ENCODE measurements around the gene FRMD8. TPM values are rescaled to one million over a fixed set of nuclear protein-coding genes. Genes with fewer than 3 reads are reported as not detected.

The FRMD8 gene
- total RNA-seq, 8 experiments from 2014 or later, result 3.1 to 28.2 (median 11.0) TPM

DNA sequence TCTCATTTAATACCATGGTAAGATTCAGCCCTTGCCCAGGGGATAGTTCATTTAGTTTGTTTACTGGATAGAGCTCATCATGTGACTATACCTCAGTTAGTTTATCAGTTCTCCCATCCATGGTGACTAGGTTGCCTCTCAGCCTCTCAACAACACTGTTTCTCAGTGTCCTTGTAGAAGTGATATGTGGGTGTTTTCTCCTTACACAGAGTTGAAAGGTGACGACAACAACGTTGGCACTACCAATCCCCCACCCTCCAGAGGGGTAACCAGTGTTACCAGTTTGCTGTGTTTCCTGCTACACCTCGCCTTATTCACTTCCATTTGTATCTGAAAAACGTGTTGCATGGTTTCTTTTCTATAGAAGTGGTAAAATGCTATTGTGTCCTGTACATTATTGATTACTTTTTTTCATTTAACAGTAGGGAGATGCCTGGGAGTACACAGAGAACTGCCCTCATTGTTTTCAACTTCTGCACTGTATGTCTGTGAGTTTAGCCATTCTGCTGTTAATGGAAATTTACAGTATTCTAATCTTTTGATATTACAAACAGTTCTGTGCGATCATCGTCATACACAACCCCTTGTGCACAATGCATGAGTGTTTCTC, 47.7 kb downstream of the FRMD8 start:
- no peak overlapping the region for H3K4me3 ChIP-seq
- in situ Hi-C loops (cut with MboI; ENCODE audit: low pct_unique_long_range_greater_than_20kb in 2 of 9, low sequenced_read_pairs in 9 of 9, unreplicated experiment in 9 of 9), result no loop called here
- WGBS, 10 experiments, result 50 to 100% (median 77%) methylated on average over 1 to 6 of the region's 6 CpGs
- no peak for ATAC-seq (replicated peaks in 6 of 8)
- H3K4me1 ChIP-seq (replicated peaks in 1 of 2), result peaks cover 7 to 9% of the 10 kb centered on the region in 2 donors
- no peak overlapping the region for H3K27ac ChIP-seq

- 63 to 100% (median 90%) methylated on average over 1 to 5 of the region's 5 CpGs; no CpG with 5 or more reads in 1 of the 10 experiments for WGBS, 10 experiments
- H3K4me3 ChIP-seq, result no peak overlapping the region
- peaks cover 4 to 5% of the 10 kb centered on the region in 2 donors for H3K4me1 ChIP-seq (replicated peaks in 1 of 2)
- no peak overlapping the region for H3K27ac ChIP-seq
- peak in 2 of 8 experiments; percentile 0 to 4 for ATAC-seq (replicated peaks in 6 of 8)
- in situ Hi-C loops (cut with MboI; ENCODE audit: low pct_unique_long_range_greater_than_20kb in 2 of 9, low sequenced_read_pairs in 9 of 9, unreplicated experiment in 9 of 9), result no loop called here
Observed at GRCh38 chr11:65434667-65435410, 48.4 kb downstream of the FRMD8 start.

GRCh38 chr11:65435411-65435931, 49.0 kb downstream of the FRMD8 start:
- Histone ChIP-seq H3K4me1 (replicated peaks in 1 of 2) (peaks cover 0 to 2% of the 10 kb centered on the region in 2 donors), H3K27ac (no peak overlapping the region), H3K4me3 (no peak overlapping the region)
- ATAC-seq (replicated peaks in 6 of 8), result peak in 4 of 8 experiments; percentile 0 to 9 (median 5)
- in situ Hi-C loops (cut with MboI; ENCODE audit: low pct_unique_long_range_greater_than_20kb in 2 of 9, low sequenced_read_pairs in 9 of 9, unreplicated experiment in 9 of 9), result no loop called here
- 69 to 100% (median 87%) methylated on average over 1 to 9 of the region's 9 CpGs for WGBS, 10 experiments

- Histone ChIP-seq H3K4me3 (no peak overlapping the region), H3K27ac (no peak overlapping the region), H3K4me1 (replicated peaks in 1 of 2) (peaks cover 0 to 2% of the 10 kb centered on the region in 2 donors)
- peak; percentile 0 to 28 (median 16) for ATAC-seq (replicated peaks in 6 of 8)
- 87 to 100% (median 94%) methylated on average over 2 to 4 of the region's 8 CpGs; no CpG with 5 or more reads in 5 of the 10 experiments for WGBS, 10 experiments
- in situ Hi-C loops (cut with MboI; ENCODE audit: low pct_unique_long_range_greater_than_20kb in 2 of 9, low sequenced_read_pairs in 9 of 9, unreplicated experiment in 9 of 9), result no loop called here
Observed at GRCh38 chr11:65435981-65436411, 49.6 kb downstream of the FRMD8 start.

DNA sequence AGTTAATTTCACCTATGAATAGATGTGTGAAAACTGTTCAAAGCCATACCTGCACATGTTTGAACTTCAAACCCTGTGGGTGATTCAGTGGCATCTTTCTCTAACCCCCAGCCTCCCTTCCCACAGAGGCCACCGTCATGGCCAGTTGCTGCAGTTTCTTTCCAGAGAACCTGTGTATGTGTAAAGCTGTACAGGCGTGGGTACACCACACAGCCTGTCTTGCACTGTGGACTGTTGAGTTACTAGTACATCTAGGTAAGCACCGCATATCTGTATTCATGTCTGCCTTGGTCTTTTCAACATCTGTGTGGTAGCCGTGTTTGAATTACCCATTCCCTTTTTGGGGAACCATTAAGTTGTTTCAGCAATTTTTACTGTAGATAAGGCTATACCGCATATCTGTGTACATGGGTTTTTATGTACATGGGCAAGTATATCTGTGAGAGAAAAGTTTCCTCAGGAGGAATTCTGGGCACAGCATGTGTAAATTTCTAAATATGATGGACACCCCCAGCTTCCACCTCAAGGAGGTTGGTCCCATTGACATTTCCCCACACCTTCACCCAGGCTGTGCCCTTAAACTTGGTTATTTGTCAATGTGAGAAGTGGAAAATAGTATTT, 50.1 kb downstream of the FRMD8 start:
- ATAC-seq (replicated peaks in 6 of 8), result peak; percentile 1 to 24 (median 12)
- in situ Hi-C loops (cut with MboI; ENCODE audit: low pct_unique_long_range_greater_than_20kb in 2 of 9, low sequenced_read_pairs in 9 of 9, unreplicated experiment in 9 of 9), result no loop called here
- Histone ChIP-seq H3K4me3 (no peak overlapping the region), H3K27ac (no peak overlapping the region), H3K4me1 (replicated peaks in 1 of 2) (peaks cover 0 to 2% of the 10 kb centered on the region in 2 donors)
- WGBS, 10 experiments, result 50 to 100% (median 91%) methylated on average over 1 to 4 of the region's 5 CpGs; no CpG with 5 or more reads in 4 of the 10 experiments

DNA sequence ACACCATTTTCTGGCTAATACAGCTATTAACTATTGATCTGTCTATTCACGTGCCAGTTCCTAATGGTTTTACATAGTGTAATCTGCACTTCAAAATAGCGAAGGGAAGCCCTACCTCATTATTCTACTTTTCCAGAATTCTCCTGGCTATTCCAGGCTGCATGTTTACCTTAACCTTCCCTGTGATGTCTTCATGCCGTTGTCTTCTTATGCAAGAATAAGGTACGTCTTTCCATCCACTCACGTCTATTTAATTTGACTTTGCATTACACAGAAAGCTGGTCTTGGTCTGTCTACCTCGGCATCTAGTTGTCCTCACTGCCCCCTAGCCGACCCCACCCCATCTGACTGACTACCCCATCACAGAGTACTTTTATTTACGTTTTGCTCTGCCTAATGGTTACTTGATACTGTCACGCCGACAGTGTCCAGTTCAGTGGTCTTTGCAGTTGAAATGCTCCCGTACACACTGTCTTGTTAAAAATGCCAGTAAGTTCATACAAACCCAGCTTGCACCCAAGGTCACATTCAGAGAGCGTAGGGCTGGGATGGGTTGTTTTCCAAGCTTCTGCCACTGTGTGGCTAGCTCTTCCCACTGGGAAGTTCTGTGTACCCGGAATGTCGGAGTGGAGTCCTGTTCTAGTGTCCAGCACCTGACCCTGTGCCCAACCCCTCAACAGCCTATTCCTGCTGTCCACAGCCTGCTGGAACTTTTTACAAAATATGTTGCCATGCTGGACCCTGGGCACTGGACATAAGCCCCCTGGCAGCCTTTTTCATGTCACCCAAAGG, 51.2 kb downstream of the FRMD8 start:
- WGBS, 10 experiments, result 47 to 100% (median 85%) methylated on average over 1 to 12 of the region's 14 CpGs; no CpG with 5 or more reads in 1 of the 10 experiments
- Histone ChIP-seq H3K4me1 (replicated peaks in 1 of 2) (peaks cover 0 to 10% of the 10 kb centered on the region in 2 donors), H3K4me3 (no peak overlapping the region), H3K27ac (no peak overlapping the region)
- in situ Hi-C loops (cut with MboI; ENCODE audit: low pct_unique_long_range_greater_than_20kb in 2 of 9, low sequenced_read_pairs in 9 of 9, unreplicated experiment in 9 of 9), result no loop called here
- peak in 3 of 8 experiments; percentile 0 to 6 (median 5) for ATAC-seq (replicated peaks in 6 of 8)

GRCh38 chr11:65438257-65439151, 52.1 kb downstream of the FRMD8 start:
- no peak overlapping the region for H3K4me3 ChIP-seq
- WGBS, 10 experiments, result 80 to 100% (median 98%) methylated on average over 1 to 9 of the region's 9 CpGs; no CpG with 5 or more reads in 1 of the 10 experiments
- H3K4me1 ChIP-seq (replicated peaks in 1 of 2), result peaks cover 0 to 10% of the 10 kb centered on the region in 2 donors
- no peak for ATAC-seq (replicated peaks in 6 of 8)
- no peak overlapping the region for H3K27ac ChIP-seq
- in situ Hi-C loops (cut with MboI; ENCODE audit: low pct_unique_long_range_greater_than_20kb in 2 of 9, low sequenced_read_pairs in 9 of 9, unreplicated experiment in 9 of 9), result no loop called here

DNA sequence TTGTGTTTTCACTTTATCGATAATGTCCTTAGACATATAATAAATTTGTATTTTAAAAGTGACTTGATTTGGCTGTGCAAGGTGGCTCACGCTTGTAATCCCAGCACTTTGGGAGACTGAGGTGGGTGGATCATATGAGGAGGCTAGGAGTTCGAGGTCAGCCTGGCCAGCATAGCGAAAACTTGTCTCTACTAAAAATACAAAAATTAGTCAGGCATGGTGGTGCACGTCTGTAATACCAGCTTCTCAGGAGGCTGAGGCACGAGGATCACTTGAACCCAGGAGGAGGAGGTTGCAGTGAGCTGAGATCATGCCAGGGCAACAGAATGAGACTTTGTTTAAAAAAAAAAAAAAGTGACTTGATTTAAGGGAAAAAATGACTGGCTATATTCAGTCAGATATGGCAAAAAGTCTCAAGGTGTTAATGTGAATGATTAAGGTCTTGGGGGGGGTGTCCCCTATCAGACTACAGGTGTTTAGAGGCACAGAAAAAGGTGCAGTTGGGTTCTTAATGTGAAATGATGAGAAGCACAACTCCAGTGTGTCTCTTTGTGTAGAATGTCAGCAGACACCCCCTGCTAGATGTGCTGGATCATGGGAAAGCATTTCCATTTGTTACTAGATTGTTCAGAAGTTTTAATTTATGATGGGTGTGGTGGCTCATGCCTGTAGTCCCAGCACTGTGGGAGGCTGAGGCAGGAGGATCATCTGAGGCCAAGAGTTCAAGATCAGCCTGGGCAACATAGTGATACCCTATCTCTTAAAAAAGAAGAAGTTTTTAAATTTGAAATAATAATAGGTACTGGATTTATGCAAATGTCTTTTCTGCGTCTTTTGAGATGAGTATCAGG, 53.1 kb downstream of the FRMD8 start:
- no peak for ATAC-seq (replicated peaks in 6 of 8)
- Histone ChIP-seq H3K4me1 (replicated peaks in 1 of 2) (peaks cover 0 to 10% of the 10 kb centered on the region in 2 donors), H3K27ac (no peak overlapping the region), H3K4me3 (no peak overlapping the region)
- WGBS, 10 experiments, result 67 to 100% (median 93%) methylated on average over 2 to 6 of the region's 7 CpGs
- in situ Hi-C loops (cut with MboI; ENCODE audit: low pct_unique_long_range_greater_than_20kb in 2 of 9, low sequenced_read_pairs in 9 of 9, unreplicated experiment in 9 of 9), result loop anchor here in 1 of 9 experiments (10.0 kb wide), 1 partner anchor 75 kb away; no protein-coding TSS in a partner anchor

DNA sequence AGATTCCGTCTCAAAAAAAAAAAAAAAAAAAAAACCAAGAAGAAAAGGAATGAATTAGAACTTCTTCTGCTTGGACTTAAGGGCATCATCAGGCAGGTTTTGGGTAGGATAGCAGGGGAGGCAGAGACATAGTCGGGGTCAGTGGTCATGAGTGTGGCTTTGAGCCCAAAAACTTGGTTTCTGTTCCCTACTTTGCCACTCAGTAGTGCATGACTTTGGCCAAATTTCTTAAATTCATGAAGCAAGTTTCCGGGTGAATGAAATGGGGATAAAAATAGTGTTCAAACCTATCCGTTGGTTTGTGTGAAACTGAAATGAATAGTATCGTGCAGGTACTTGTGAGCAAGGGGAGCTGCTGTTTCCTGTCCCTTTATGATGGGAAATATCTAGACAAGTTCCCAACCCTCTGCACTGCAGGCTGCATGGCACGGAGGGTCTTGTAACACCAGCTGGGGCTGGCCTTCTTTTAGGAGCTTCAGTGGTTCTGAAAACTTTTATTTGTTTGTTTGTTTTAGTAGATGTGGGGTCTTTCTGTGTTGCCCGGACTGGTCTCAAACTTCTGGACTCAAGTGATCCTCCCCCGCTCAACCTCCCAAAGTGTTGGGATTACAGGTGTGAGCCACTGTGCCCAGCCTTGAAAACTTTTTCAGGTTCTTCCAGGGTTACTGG, 54.5 kb downstream of the FRMD8 start:
- ATAC-seq (replicated peaks in 6 of 8), result no peak
- in situ Hi-C loops (cut with MboI; ENCODE audit: low pct_unique_long_range_greater_than_20kb in 2 of 9, low sequenced_read_pairs in 9 of 9, unreplicated experiment in 9 of 9), result loop anchor here in 1 of 9 experiments (10.0 kb wide), 1 partner anchor 74 kb away; no protein-coding TSS in a partner anchor
- H3K27ac ChIP-seq, result no peak overlapping the region
- WGBS, 10 experiments, result 33 to 96% (median 84%) methylated on average over 1 to 6 of the region's 8 CpGs; no CpG with 5 or more reads in 1 of the 10 experiments
- peaks cover 0 to 10% of the 10 kb centered on the region in 2 donors for H3K4me1 ChIP-seq (replicated peaks in 1 of 2)
- H3K4me3 ChIP-seq, result no peak overlapping the region

GRCh38 chr11:65442842-65443331, 56.5 kb downstream of the FRMD8 start:
- in situ Hi-C loops (cut with MboI; ENCODE audit: low pct_unique_long_range_greater_than_20kb in 2 of 9, low sequenced_read_pairs in 9 of 9, unreplicated experiment in 9 of 9), result loop anchor here in 1 of 9 experiments (10.0 kb wide), 1 partner anchor 72 kb away; no protein-coding TSS in a partner anchor
- Histone ChIP-seq H3K27ac (no peak overlapping the region), H3K4me3 (no peak overlapping the region), H3K4me1 (replicated peaks in 1 of 2) (peaks cover 0 to 10% of the 10 kb centered on the region in 2 donors)
- WGBS, 10 experiments, result 20 to 100% (median 83%) methylated on average over 1 to 9 of the region's 9 CpGs; no CpG with 5 or more reads in 4 of the 10 experiments
- no peak for ATAC-seq (replicated peaks in 6 of 8)
